ENCODE data around the gene DSCAML1. TPM values are rescaled to one million over a fixed set of nuclear protein-coding genes. Genes with fewer than 3 reads are reported as not detected.
A peak's percentile ranks its signal among the peaks of the same experiment; 100 is the strongest.
"Not testable (repeated sequence)": the region's sequence is repeated elsewhere in the genome, so short reads cannot be mapped to it uniquely, and the experiment has no call there.

DSCAML1 gene
- total RNA-seq, 1 donor from 2014 or later = 0.09 TPM

- Mint-ChIP-seq H3K9me3 (no peaks in the 10 kb centered on the region), H3K4me1 (peaks cover 39% of the 10 kb centered on the region), H3K36me3 (ENCODE audit: low read depth) (no peaks in the 10 kb centered on the region), H3K27me3 (ENCODE audit: low read depth) (peaks cover 3% of the 10 kb centered on the region), H3K4me3 (peak overlapping the region; percentile 21), H3K27ac (ENCODE audit: unreplicated experiment) (peak overlapping the region; percentile 89)
- DNase-seq (ENCODE audit: low read depth, low spot score) = no peak
- no peak for TF ChIP-seq CTCF (conservative IDR thresholded peaks at IDR 0.05)
These were observed 19.9 kb upstream of the DSCAML1 start for GRCh38 chr11:117816846-117817367.

- no peaks in the 10 kb centered on the region for H3K9me3 Mint-ChIP-seq
- H3K36me3 Mint-ChIP-seq (ENCODE audit: low read depth) = no peaks in the 10 kb centered on the region
- peaks cover 39% of the 10 kb centered on the region for H3K4me1 Mint-ChIP-seq
- DNase-seq (ENCODE audit: low read depth, low spot score) = peak; percentile 59
- TF ChIP-seq CTCF (conservative IDR thresholded peaks at IDR 0.05) = no peak
- peak overlapping the region; percentile 56 for H3K4me3 Mint-ChIP-seq
- peak overlapping the region; percentile 80 for H3K27ac Mint-ChIP-seq (ENCODE audit: unreplicated experiment)
- peaks cover 8% of the 10 kb centered on the region for H3K27me3 Mint-ChIP-seq (ENCODE audit: low read depth)
These were observed 19.2 kb upstream of the DSCAML1 start for GRCh38 chr11:117816151-117816741.

- H3K4me1 Mint-ChIP-seq = peaks cover 39% of the 10 kb centered on the region
These were observed 18.3 kb upstream of the DSCAML1 start for GRCh38 chr11:117815262-117815803.

GRCh38 chr11:117814766-117815261 lies 17.8 kb upstream of the DSCAML1 start:
- H3K4me1 Mint-ChIP-seq = peaks cover 42% of the 10 kb centered on the region
- no peak for TF ChIP-seq CTCF (conservative IDR thresholded peaks at IDR 0.05)
- DNase-seq (ENCODE audit: low read depth, low spot score) = no peak
- no peaks in the 10 kb centered on the region for H3K36me3 Mint-ChIP-seq (ENCODE audit: low read depth)
- H3K9me3 Mint-ChIP-seq = no peaks in the 10 kb centered on the region
- peak overlapping the region; percentile 20 for H3K27ac Mint-ChIP-seq (ENCODE audit: unreplicated experiment)
- H3K27me3 Mint-ChIP-seq (ENCODE audit: low read depth) = peaks cover 20% of the 10 kb centered on the region
- H3K4me3 Mint-ChIP-seq = peak overlapping the region; percentile 16

More at GRCh38 chr11:117815262-117815803, 18.3 kb upstream of the DSCAML1 start:
- no peak for DNase-seq (ENCODE audit: low read depth, low spot score)
- Mint-ChIP-seq H3K36me3 (ENCODE audit: low read depth) (no peaks in the 10 kb centered on the region), H3K27ac (ENCODE audit: unreplicated experiment) (peak overlapping the region; percentile 20), H3K27me3 (ENCODE audit: low read depth) (peaks cover 17% of the 10 kb centered on the region), H3K9me3 (no peaks in the 10 kb centered on the region), H3K4me3 (no peak overlapping the region)
- TF ChIP-seq CTCF (conservative IDR thresholded peaks at IDR 0.05) = no peak

GRCh38 chr11:117814204-117814765 lies 17.3 kb upstream of the DSCAML1 start:
- Mint-ChIP-seq H3K4me3 (no peak overlapping the region), H3K27ac (ENCODE audit: unreplicated experiment) (no peak overlapping the region), H3K4me1 (peaks cover 45% of the 10 kb centered on the region), H3K9me3 (no peaks in the 10 kb centered on the region), H3K27me3 (ENCODE audit: low read depth) (peaks cover 23% of the 10 kb centered on the region), H3K36me3 (ENCODE audit: low read depth) (no peaks in the 10 kb centered on the region)
- TF ChIP-seq CTCF (conservative IDR thresholded peaks at IDR 0.05) = no peak
- DNase-seq (ENCODE audit: low read depth, low spot score) = no peak

- H3K27ac Mint-ChIP-seq (ENCODE audit: unreplicated experiment); H3K36me3 Mint-ChIP-seq (ENCODE audit: low read depth); H3K9me3 Mint-ChIP-seq; H3K4me3 Mint-ChIP-seq; DNase-seq (ENCODE audit: low read depth, low spot score): not testable (repeated sequence)
- H3K27me3 Mint-ChIP-seq (ENCODE audit: low read depth) = peaks cover 43% of the 10 kb centered on the region
- peaks cover 20% of the 10 kb centered on the region for H3K4me1 Mint-ChIP-seq
These were observed 13.0 kb upstream of the DSCAML1 start for GRCh38 chr11:117810056-117810451.

Measured in neural crest cell (in vitro differentiated cells).